Hepatocyte (in vitro differentiated cells): ENCODE measurements around the gene MAB21L4.

Experiments used
- CTCF ChIP-seq: fragments of 200-600 bp; sonication (generic); IDR thresholded peaks from 2 replicates; pipeline ENCODE4 v1.5.1; 2016; ENCODE audit warnings: antibody characterized with exemption, mild to moderate bottlenecking; ENCODE audit not compliant: poor library complexity
- EZH2 ChIP-seq: fragments of 200-600 bp; sonication (generic); IDR thresholded peaks from 2 replicates; pipeline ENCODE4 v1.6.1; 2016; ENCODE audit warnings: antibody characterized with exemption, mild to moderate bottlenecking, borderline replicate concordance
- EZH2phosphoT487 ChIP-seq: fragments of 200-600 bp; sonication (generic); IDR thresholded peaks from one replicate; pipeline ENCODE4 v1.6.1; 2018; ENCODE audit warnings: antibody characterized with exemption, mild to moderate bottlenecking, low read depth, moderate library complexity; ENCODE audit not compliant: unreplicated experiment, severe bottlenecking

- TF ChIP-seq CTCF, result no peak
- no peak for TF ChIP-seq EZH2
- TF ChIP-seq EZH2phosphoT487, result no peak
These were observed 25.5 kb upstream of the MAB21L4 start for GRCh38 chr2:240921311-240921994.
